GM18858 (cell line): ENCODE data around the gene EPC1.

Experiments
- ATAC-seq: cut with Tn5 transposase; IDR thresholded peaks from one replicate; pipeline ENCODE4 v1.9.1; 2021; ENCODE audit not compliant: unreplicated experiment

EPC1 gene

GRCh38 chr10:32340596-32341180, 6.3 kb downstream of the EPC1 start:
- ATAC-seq: no peak

DNA sequence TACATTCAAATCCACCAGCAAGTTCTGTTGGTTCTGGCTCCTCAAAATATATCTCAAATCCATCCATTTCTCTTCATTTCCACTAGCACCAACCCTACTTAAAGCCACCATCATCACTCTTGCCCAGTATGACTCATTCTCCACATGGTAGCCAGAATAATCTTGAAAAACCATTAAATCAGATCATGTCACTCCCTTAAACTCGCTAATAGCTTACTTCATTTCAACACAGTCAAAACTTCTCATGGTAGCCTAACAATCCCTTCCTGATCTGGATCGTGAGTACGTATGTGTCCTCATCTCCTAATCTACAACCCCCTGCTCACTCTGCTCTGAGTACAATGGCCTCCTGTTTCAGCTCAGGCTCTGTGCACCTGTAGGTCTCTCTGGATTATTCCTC, 8.7 kb downstream of the EPC1 start:
- no peak for ATAC-seq

GRCh38 chr10:32337350-32337749, 9.6 kb downstream of the EPC1 start:
- ATAC-seq: no peak

GRCh38 chr10:32333849-32334248, 13.1 kb downstream of the EPC1 start:
- no peak for ATAC-seq

- peak; percentile 90 for ATAC-seq
Measured at GRCh38 chr10:32332299-32332750, 14.6 kb downstream of the EPC1 start.

DNA sequence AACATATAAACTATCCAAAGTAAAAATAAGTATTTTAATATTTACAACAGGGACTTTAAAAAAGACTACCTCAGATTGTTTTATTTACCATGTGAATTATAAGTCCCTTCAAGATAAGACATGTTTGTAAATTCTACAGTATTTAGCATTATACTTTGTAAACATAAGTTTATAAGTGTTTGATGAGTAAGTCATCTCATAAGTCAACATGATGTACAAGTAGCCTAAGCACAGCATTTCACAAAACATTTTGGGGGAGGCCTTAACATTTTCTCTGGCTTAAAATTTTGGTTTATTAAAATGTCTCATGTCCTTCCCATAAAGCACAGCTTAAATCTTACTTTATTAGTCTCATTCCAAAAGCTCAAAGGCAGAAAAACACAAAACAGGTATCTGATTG, 15.4 kb downstream of the EPC1 start:
- ATAC-seq: no peak

- ATAC-seq: no peak
Measured at GRCh38 chr10:32330214-32330613, 16.7 kb downstream of the EPC1 start.

DNA sequence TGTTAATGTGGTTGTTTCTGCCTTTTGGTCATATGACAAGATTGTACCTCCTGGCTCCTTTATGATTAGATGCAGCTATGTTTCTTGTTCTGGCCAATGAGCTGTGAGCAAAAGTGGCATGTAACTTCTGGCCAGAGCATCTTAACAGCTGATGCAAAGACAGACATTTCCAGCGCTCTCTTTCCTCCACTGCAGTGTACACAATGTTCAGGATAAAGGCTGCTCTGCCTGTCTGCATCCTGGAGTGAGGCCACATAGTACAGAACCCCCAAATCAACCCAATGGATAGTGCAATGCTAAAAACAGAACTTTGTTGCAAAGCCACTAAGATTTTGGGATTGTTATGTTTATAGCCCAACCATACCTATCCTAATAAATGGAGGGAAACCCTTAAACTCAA, 17.9 kb downstream of the EPC1 start:
- ATAC-seq: no peak

DNA sequence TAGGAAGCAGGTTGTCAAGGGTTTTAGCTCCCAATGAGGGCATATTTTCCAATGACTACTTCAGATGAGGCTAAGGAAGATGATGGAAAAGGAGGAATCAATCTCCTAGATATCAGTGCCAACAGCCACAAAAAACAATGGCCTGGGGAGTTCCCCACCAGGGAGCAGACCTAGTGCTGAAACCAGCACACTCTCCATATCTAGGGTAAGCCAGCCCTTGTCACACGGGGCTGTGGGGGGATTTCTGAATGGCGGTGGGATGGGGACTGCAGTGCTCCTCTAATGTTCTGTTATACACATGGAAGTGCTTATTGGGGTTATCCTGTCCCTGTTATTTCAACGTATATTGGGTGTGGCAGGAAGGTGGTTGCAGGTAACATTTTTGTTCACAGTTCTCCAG, 18.5 kb downstream of the EPC1 start:
- no peak for ATAC-seq

- ATAC-seq: no peak
Measured at GRCh38 chr10:32327364-32327691, 19.6 kb downstream of the EPC1 start.

GRCh38 chr10:32326680-32327363, 20.1 kb downstream of the EPC1 start:
- no peak for ATAC-seq

- no peak for ATAC-seq
Measured at GRCh38 chr10:32326119-32326518, 20.8 kb downstream of the EPC1 start.

- ATAC-seq: no peak
Measured at GRCh38 chr10:32323051-32323450, 23.9 kb downstream of the EPC1 start.

- no peak for ATAC-seq
Measured at GRCh38 chr10:32321016-32321631, 25.8 kb downstream of the EPC1 start.

DNA sequence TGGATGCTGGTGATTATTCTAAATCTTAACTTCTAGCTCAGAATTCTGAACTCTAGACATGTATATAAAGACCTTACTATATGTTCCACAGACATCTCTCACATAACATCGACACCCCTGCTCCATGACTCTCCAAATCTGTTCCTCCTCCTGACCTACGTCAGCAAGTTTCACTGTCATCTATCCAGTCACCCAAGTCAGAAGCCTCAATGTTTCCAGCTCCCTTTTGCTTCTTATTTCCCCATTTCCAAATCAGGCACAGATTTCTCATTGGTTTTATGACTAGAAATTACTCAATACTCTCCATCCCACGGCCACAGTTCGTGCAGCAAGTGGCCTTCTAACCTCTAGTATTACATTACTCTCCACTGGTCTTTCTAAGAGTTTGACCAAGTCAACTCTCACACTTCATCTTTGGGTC, 28.5 kb downstream of the EPC1 start:
- ATAC-seq: peak; percentile 28

- peak; percentile 92 for ATAC-seq
Measured at GRCh38 chr10:32317795-32318357, 29.1 kb downstream of the EPC1 start.

- no peak for ATAC-seq
Measured at GRCh38 chr10:32315424-32315823, 31.5 kb downstream of the EPC1 start.

DNA sequence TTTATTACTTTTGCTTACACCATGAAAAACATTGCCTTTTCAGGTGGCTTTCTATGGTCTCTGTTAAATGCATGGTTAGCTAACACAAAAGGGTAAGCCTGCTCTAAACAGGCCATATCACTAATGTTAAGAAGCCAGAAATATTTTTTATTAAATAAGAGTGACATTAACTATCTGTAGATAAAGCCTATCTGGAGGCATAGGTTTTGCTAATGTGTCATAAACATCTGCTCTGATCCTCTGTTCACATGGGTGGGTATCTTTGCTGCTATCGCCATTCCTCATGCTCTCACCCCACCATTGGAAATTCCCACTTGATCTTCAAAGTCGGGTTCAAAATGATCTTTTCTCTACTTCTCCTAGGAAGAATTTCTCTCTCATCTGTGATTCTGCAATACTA, 32.4 kb downstream of the EPC1 start:
- ATAC-seq: no peak

- ATAC-seq: no peak
Measured at GRCh38 chr10:32308027-32308603, 38.8 kb downstream of the EPC1 start.

DNA sequence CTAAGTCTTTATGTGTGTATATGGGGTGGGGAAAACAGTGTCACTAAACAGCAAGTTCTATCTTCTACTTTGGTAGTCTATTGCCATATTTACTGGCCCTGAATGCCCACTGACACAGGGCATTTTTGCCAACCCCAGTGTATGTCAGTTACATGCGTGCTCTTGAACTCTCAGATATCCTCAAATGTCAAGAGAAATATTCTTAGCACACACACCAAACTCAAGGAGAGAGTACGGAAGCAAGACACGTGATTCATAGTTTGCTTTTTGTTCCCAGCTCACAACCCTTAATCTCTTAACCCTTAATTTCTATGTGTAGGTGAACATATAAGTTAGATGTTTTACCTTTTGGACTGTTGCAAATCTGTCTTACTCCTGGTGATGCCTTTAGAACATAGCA, 39.3 kb downstream of the EPC1 start:
- no peak for ATAC-seq

DNA sequence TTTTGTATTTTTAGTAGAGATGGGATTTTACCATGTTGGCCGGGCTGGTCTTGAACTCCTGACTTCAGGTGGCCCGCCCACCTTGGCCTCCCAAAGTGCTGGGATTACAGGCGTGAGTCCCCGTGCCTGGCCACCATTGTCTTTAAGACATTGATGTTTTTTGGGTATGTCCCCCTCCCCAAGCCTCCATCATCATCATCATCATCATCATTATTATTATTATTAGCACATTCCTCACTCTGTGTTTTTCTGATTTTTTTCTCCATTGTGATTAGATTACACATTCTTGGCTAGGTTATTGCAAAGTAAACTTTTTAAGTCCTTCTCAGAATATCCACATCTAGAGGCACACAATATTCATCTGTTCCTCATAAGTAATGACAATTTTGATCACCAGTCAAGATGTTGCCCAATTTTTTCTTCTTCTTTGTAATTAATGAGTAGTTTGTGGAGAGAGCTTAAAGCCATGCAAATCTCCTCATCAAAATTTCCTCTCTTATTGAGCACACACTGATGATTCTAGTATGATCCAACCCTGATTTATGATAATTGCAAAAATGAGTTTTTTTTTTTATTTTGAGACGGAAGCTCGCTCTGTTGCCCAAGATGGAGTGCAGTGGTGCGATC, 47.5 kb downstream of the EPC1 start:
- ATAC-seq: no peak
